ENCODE data around the gene CTF1.
A peak's percentile ranks its signal among the peaks of the same experiment; 100 is the strongest.

CTF1 gene

DNA sequence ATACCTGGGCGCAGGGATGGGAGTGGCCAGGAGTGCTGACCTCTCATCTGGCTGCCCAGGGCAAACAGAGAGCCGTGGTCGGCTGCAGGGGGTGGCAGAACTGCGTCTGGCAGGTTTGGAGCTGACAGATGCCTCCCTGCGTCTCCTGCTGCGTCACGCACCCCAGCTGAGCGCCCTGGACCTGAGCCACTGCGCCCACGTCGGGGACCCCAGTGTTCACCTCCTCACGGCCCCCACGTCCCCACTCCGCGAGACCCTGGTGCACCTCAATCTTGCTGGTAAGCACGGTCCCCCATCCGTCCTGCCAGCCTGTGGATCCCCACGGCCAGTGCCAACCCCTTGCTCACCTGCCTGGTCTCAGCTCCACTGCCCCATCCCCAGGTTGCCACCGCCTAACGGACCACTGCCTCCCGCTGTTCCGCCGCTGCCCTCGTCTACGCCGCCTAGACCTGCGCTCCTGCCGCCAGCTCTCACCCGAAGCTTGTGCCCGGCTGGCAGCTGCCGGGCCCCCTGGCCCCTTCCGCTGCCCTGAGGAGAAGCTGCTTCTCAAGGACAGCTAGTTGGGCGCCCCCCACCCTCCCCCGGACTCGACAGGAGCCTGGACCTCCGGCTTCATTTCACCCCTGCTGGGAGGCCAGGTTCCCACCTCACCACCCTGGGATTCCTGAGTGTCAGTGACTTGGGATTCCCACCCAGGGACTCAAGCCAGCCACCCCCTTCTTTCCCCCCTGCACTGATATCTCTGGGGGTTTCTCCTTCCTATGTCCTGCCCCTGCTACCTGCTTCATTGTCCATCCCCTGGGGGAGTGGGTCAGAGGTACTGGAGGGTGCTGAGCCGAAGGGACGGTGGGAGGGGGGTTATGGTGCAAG, 50.5 kb downstream of the CTF1 start:
- Histone ChIP-seq H3K9ac (ENCODE audit: low read length) (no peak overlapping the region), H3K27ac (ENCODE audit: low read depth, low read length) (no peak overlapping the region), H2BK5ac (ENCODE audit: low read length) (no peak overlapping the region), H2AK5ac (ENCODE audit: low read length) (no peak overlapping the region), H3K4me2 (ENCODE audit: low read length) (no peak overlapping the region), H3K18ac (ENCODE audit: low read length) (no peak overlapping the region), H2BK15ac (replicated peaks; ENCODE audit: low read depth) (no peak overlapping the region), H3K56ac (ENCODE audit: low read length) (peak overlapping the region; percentile 60), H3K4me3 (ENCODE audit: low read length) (no peak overlapping the region), H3K36me3 (ENCODE audit: control insufficient read depth, insufficient read depth, low read length) (peaks cover 7% of the 10 kb centered on the region), H4K5ac (ENCODE audit: low read length) (no peak overlapping the region), H4K8ac (ENCODE audit: low read depth, low read length) (no peak overlapping the region), H3K79me2 (ENCODE audit: control insufficient read depth, insufficient read depth, low read length) (no peaks in the 10 kb centered on the region), H2BK120ac (ENCODE audit: low read depth, low read length) (no peak overlapping the region), H3K27me3 (ENCODE audit: insufficient read depth, low read length, poor library complexity) (no peaks in the 10 kb centered on the region), H3K23ac (ENCODE audit: low read length) (no peak overlapping the region), H3K79me1 (ENCODE audit: low read length) (peaks cover 5% of the 10 kb centered on the region), H3K4ac (ENCODE audit: low read depth, low read length) (no peak overlapping the region), H3K4me1 (ENCODE audit: control insufficient read depth, low read depth, low read length) (peaks cover 7% of the 10 kb centered on the region)
- DNase-seq, result no peak
- no CpG with 5 or more reads among the region's 38 CpGs for WGBS (ENCODE audit: extremely low coverage, insufficient coverage, low lambda C conversion rate)

DNA sequence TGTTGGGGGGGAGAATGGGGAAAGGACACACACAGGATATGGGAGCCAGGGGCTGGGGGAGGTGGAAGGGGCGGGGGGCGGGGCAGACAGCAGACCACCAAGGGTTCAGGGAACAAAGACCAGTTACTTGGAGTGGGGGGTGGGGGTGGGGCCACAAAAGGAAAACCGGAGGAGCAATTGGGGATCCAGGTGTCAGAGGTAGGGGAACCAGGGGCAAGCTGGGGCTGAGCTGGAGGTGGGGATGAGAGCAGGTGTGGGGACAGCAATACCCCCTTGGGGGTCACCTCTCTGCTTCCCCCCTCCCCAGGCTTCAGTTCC, 51.1 kb downstream of the CTF1 start:
- no peak for DNase-seq
- H3K9ac ChIP-seq (ENCODE audit: low read length), result peak overlapping the region; percentile 66
- no peak overlapping the region for H4K8ac ChIP-seq (ENCODE audit: low read depth, low read length)
- no peak overlapping the region for H2BK5ac ChIP-seq (ENCODE audit: low read length)
- peak overlapping the region; percentile 78 for H3K56ac ChIP-seq (ENCODE audit: low read length)
- H4K5ac ChIP-seq (ENCODE audit: low read length), result no peak overlapping the region
- WGBS (ENCODE audit: extremely low coverage, insufficient coverage, low lambda C conversion rate), result no CpG with 5 or more reads among the region's 3 CpGs
- H3K4ac ChIP-seq (ENCODE audit: low read depth, low read length), result no peak overlapping the region
- H3K18ac ChIP-seq (ENCODE audit: low read length), result peak overlapping the region; percentile 29
- H3K4me2 ChIP-seq (ENCODE audit: low read length), result peak overlapping the region; percentile 68
- H3K27me3 ChIP-seq (ENCODE audit: insufficient read depth, low read length, poor library complexity), result no peaks in the 10 kb centered on the region
- H2AK5ac ChIP-seq (ENCODE audit: low read length), result no peak overlapping the region
- no peak overlapping the region for H2BK15ac ChIP-seq (replicated peaks; ENCODE audit: low read depth)
- H3K23ac ChIP-seq (ENCODE audit: low read length), result no peak overlapping the region
- H3K27ac ChIP-seq (ENCODE audit: low read depth, low read length), result peak overlapping the region; percentile 49
- peaks cover 7% of the 10 kb centered on the region for H3K4me1 ChIP-seq (ENCODE audit: control insufficient read depth, low read depth, low read length)
- no peak overlapping the region for H2BK120ac ChIP-seq (ENCODE audit: low read depth, low read length)
- peaks cover 5% of the 10 kb centered on the region for H3K79me1 ChIP-seq (ENCODE audit: low read length)
- peaks cover 7% of the 10 kb centered on the region for H3K36me3 ChIP-seq (ENCODE audit: control insufficient read depth, insufficient read depth, low read length)
- H3K79me2 ChIP-seq (ENCODE audit: control insufficient read depth, insufficient read depth, low read length), result no peaks in the 10 kb centered on the region
- H3K4me3 ChIP-seq (ENCODE audit: low read length), result no peak overlapping the region

DNA sequence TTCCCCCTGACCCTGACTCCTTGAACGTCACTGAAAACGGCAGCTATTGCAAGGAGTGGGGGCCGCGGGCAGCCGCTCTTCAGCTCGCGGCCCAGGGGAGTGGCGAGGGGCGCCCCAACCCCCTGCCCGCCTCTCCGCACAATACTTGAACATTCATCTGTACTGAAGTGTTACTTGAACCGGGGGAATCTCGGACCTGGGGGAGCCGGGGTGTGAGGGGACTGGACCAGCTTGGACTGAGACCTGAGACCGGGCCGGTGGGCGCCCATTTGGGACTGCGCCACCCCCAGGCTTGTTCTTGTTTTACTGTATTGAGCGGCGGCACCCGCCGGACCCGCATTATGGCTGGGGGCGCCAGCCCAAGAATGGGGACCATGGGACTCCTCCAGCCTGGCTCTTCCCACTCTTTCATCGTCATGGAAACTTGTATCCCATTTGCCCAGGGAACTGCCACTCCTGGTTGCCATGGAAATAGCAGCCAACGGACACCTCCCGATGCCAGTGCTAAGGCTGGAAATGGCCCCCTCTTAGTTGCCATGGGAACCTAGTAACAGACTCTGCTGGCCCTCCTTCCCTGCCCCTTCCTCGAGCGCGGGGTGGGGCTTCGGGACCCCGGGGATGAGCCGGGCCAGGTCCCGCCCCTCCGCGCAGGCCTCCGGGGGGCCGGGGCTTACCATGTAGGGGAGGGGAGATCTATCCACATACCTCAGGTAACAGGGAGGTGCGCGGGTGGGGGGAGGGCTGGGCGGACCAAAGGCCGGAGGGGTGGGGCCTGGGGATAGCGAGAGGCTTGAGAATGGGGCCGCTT, 51.6 kb downstream of the CTF1 start:
- Histone ChIP-seq H3K79me1 (ENCODE audit: low read length) (peaks cover 5% of the 10 kb centered on the region), H2BK5ac (ENCODE audit: low read length) (no peak overlapping the region), H2AK5ac (ENCODE audit: low read length) (no peak overlapping the region), H4K5ac (ENCODE audit: low read length) (no peak overlapping the region), H3K23ac (ENCODE audit: low read length) (no peak overlapping the region), H3K4ac (ENCODE audit: low read depth, low read length) (no peak overlapping the region), H3K79me2 (ENCODE audit: control insufficient read depth, insufficient read depth, low read length) (no peaks in the 10 kb centered on the region), H3K27me3 (ENCODE audit: insufficient read depth, low read length, poor library complexity) (no peaks in the 10 kb centered on the region), H4K8ac (ENCODE audit: low read depth, low read length) (no peak overlapping the region), H3K27ac (ENCODE audit: low read depth, low read length) (peak overlapping the region; percentile 96), H3K4me3 (ENCODE audit: low read length) (peak overlapping the region; percentile 17), H3K9ac (ENCODE audit: low read length) (peak overlapping the region; percentile 89), H3K4me2 (ENCODE audit: low read length) (peak overlapping the region; percentile 68), H3K4me1 (ENCODE audit: control insufficient read depth, low read depth, low read length) (peaks cover 7% of the 10 kb centered on the region), H3K56ac (ENCODE audit: low read length) (peak overlapping the region; percentile 98), H3K36me3 (ENCODE audit: control insufficient read depth, insufficient read depth, low read length) (peaks cover 6% of the 10 kb centered on the region), H2BK120ac (ENCODE audit: low read depth, low read length) (no peak overlapping the region), H2BK15ac (replicated peaks; ENCODE audit: low read depth) (no peak overlapping the region), H3K18ac (ENCODE audit: low read length) (peak overlapping the region; percentile 94)
- DNase-seq, result peak; percentile 100
- WGBS (ENCODE audit: extremely low coverage, insufficient coverage, low lambda C conversion rate), result no CpG with 5 or more reads among the region's 44 CpGs

DNA sequence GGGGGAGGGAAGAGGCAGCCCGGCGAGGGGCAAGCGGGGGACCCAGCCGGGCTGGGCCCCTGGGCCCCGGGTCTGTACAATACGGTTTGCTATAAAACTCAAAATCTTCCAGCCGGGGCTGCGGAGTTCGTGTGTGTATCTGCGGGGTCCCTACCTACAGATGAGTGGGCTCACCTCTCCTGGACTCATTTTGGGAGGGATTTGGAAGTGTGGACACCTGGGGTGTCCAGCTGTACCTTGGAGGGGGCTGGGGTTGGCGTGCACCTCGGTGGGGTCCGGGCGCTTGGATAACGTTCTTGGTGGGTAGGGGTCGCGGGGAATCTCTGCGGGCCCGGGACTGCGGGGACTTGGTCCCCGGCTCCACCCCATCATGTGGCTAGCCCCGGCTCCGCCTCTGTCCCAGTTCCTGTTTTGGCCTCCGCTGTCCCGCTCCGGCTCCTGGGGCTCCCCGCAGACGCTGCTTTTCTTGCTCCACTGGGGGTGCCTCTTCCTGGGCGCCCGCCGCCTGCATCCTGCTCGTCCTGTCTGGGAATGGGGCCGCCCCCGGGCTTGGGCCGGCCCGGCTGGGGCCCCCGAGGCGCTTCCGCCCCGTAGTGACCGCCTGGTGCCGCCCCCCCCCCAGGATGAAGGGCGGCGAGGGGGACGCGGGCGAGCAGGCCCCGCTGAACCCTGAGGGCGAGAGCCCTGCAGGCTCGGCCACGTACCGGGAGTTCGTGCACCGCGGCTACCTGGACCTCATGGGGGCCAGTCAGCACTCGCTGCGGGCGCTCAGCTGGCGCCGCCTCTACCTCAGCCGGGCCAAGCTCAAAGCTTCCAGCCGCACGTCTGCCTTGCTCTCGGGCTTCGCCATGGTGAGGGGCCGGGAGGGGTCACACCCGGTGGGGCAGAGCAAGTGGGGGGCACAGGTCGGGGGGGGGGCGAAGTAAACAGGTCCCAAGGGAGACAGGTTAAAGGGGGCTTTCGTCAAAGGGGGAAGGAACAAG, 52.5 kb downstream of the CTF1 start, which contains the start of gene ORAI3:
ORAI3 (plus strand) TSS at position 402 of the 983 bp plus-strand sequence; CDS start at position 624, 222 bp downstream.
- Histone ChIP-seq H4K8ac (ENCODE audit: low read depth, low read length) (no peak within 1 kb of the TSS), H3K79me1 (ENCODE audit: low read length) (peaks cover 5% of the 10 kb centered on the region), H3K56ac (ENCODE audit: low read length) (peak within 1 kb of the TSS; percentile 98), H3K36me3 (ENCODE audit: control insufficient read depth, insufficient read depth, low read length) (peaks cover 4% of the 10 kb centered on the region), H3K9ac (ENCODE audit: low read length) (peak within 1 kb of the TSS; percentile 89), H3K18ac (ENCODE audit: low read length) (peak within 1 kb of the TSS; percentile 94), H2BK15ac (replicated peaks; ENCODE audit: low read depth) (no peak within 1 kb of the TSS), H3K4me1 (ENCODE audit: control insufficient read depth, low read depth, low read length) (peaks cover 9% of the 10 kb centered on the region), H3K27ac (ENCODE audit: low read depth, low read length) (peak within 1 kb of the TSS; percentile 96), H3K4me2 (ENCODE audit: low read length) (peak within 1 kb of the TSS; percentile 87), H2AK5ac (ENCODE audit: low read length) (peak within 1 kb of the TSS; percentile 5), H4K5ac (ENCODE audit: low read length) (no peak within 1 kb of the TSS), H3K79me2 (ENCODE audit: control insufficient read depth, insufficient read depth, low read length) (no peaks in the 10 kb centered on the region), H3K4me3 (ENCODE audit: low read length) (peak within 1 kb of the TSS; percentile 51), H3K23ac (ENCODE audit: low read length) (peak within 1 kb of the TSS; percentile 90), H2BK120ac (ENCODE audit: low read depth, low read length) (peak within 1 kb of the TSS; percentile 46), H2BK5ac (ENCODE audit: low read length) (peak within 1 kb of the TSS; percentile 75), H3K27me3 (ENCODE audit: insufficient read depth, low read length, poor library complexity) (no peaks in the 10 kb centered on the region), H3K4ac (ENCODE audit: low read depth, low read length) (peak within 1 kb of the TSS; percentile 92)
- no CpG with 5 or more reads among the region's 70 CpGs for WGBS (ENCODE audit: extremely low coverage, insufficient coverage, low lambda C conversion rate)
- peak; percentile 74 for DNase-seq
